Neutrophil (primary cell): ENCODE results near the gene FAP.

ENCODE experiments used
- H3K27ac ChIP-seq: fragments of 200-600 bp; sonication (generic); 2 replicates; pipeline ENCODE4 v1.5.1; 2016; ENCODE audit warnings: mild to moderate bottlenecking, moderate library complexity
- H3K27me3 ChIP-seq: fragments of 200-600 bp; sonication (generic); 2 replicates; pipeline ENCODE4 v1.6.0; 2016; ENCODE audit warnings: mild to moderate bottlenecking
- H3K36me3 ChIP-seq: fragments of 200-600 bp; sonication (generic); 2 replicates; pipeline ENCODE4 v1.5.1; 2017
- H3K4me1 ChIP-seq, 2 experiments: fragments of 200-600 bp in 1 of 2; sonication (generic) in 1 of 2; 1 replicate in 1 of 2; 2 replicates in 1 of 2; pipeline versions ENCODE4 v1.5.1 to v1.6.1; 2013 to 2016; ENCODE audit warnings: low read depth in 1 of 2, low read length in 1 of 2, mild to moderate bottlenecking in 1 of 2, moderate library complexity in 1 of 2; ENCODE audit not compliant: control insufficient read depth in 1 of 2, insufficient read depth in 1 of 2
- H3K4me3 ChIP-seq, 2 experiments: fragments of 200-600 bp in 1 of 2; sonication (generic) in 1 of 2; 1 replicate in 1 of 2; 2 replicates in 1 of 2; pipeline ENCODE4 v1.5.1; 2013 to 2016; ENCODE audit warnings: low read depth in 1 of 2, low read length in 1 of 2, mild to moderate bottlenecking in 1 of 2, moderate library complexity in 1 of 2
- H3K9me3 ChIP-seq: fragments of 200-600 bp; sonication (generic); 2 replicates; pipeline ENCODE4 v1.5.1; 2016
- TF ChIP-seq, protein P1 (sequence below): fragments of 200-600 bp; sonication (generic); IDR thresholded peaks from 2 replicates; pipeline ENCODE4 v1.5.1; 2016; ENCODE audit warnings: antibody characterized with exemption

The FAP gene

DNA sequence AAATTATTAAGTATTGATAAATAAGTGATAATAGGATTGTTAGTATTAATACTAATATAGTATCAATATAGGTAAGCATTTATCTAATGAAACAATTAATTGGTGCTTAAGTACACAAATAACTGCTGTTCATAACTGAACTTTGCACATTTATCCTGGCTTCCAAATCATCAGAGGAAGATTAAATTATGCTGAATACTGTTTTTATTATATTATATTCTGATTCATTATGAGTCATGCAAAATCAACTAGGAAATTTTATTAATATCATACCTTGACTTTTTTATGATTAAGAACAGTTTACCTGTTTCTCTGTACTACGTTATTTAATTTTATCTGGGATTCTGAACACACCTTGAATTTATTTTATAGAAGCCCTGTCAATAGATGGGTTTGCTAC lies 42.6 kb downstream of the FAP start:
- Histone ChIP-seq H3K36me3 (no peaks in the 10 kb centered on the region), H3K9me3 (no peaks in the 10 kb centered on the region), H3K27me3 (no peaks in the 10 kb centered on the region)

DNA sequence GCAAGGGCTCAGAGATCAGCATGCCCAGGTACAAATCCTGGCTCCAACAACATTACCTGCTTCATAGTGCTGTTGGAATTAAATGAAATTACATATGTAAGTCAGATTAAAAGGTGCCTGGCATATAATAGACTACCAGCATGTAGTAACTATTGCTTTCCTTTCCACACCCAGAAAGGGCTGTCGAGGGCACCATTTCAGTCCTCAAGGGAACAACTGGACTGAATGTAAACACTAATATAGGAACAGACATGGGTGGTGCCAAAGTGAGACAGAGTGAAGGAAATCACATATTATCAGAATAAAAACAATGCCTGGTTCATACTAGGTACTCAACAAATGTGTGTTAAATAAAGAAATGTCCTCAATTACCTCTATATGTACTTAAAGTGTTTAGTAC lies 43.3 kb downstream of the FAP start:
- H3K9me3 ChIP-seq = no peaks in the 10 kb centered on the region
- H3K4me1 ChIP-seq = no peaks in the 10 kb centered on the region
- no peaks in the 10 kb centered on the region for H3K27me3 ChIP-seq
- no peak overlapping the region for H3K27ac ChIP-seq
- H3K36me3 ChIP-seq = no peaks in the 10 kb centered on the region
- TF ChIP-seq, protein P1, sequence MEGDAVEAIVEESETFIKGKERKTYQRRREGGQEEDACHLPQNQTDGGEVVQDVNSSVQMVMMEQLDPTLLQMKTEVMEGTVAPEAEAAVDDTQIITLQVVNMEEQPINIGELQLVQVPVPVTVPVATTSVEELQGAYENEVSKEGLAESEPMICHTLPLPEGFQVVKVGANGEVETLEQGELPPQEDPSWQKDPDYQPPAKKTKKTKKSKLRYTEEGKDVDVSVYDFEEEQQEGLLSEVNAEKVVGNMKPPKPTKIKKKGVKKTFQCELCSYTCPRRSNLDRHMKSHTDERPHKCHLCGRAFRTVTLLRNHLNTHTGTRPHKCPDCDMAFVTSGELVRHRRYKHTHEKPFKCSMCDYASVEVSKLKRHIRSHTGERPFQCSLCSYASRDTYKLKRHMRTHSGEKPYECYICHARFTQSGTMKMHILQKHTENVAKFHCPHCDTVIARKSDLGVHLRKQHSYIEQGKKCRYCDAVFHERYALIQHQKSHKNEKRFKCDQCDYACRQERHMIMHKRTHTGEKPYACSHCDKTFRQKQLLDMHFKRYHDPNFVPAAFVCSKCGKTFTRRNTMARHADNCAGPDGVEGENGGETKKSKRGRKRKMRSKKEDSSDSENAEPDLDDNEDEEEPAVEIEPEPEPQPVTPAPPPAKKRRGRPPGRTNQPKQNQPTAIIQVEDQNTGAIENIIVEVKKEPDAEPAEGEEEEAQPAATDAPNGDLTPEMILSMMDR = no peak
- H3K4me3 ChIP-seq = no peak overlapping the region

More for the DNA sequence above, 42.6 kb downstream of the FAP start:
- Histone ChIP-seq H3K4me3 (no peak overlapping the region), H3K4me1 (no peaks in the 10 kb centered on the region), H3K27ac (no peak overlapping the region)
- TF ChIP-seq, protein P1 = no peak

DNA sequence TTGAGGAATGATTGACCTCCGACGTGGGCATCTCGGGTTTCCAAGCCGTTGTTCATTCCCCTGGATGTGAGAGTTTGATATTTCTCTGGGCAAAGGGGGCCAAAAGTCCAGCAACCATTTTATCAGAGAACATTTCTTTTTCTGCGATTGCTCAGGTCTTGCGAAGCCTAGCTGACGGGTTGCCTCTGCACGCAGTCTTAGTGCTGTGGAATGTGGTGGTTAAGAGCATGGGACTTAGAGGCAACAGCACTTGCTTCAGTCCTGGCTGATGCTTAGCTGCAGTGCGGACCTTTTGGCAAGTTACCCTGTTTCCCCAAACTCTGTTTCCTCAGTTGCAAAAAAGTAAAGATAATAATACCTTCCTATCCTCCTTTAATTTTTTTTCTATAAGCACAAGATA lies 45.0 kb downstream of the FAP start:
- TF ChIP-seq, protein P1 = no peak
- H3K27ac ChIP-seq = no peak overlapping the region
- no peaks in the 10 kb centered on the region for H3K36me3 ChIP-seq
- no peak overlapping the region for H3K4me3 ChIP-seq
- H3K9me3 ChIP-seq = no peaks in the 10 kb centered on the region
- no peaks in the 10 kb centered on the region for H3K27me3 ChIP-seq
- no peaks in the 10 kb centered on the region for H3K4me1 ChIP-seq

DNA sequence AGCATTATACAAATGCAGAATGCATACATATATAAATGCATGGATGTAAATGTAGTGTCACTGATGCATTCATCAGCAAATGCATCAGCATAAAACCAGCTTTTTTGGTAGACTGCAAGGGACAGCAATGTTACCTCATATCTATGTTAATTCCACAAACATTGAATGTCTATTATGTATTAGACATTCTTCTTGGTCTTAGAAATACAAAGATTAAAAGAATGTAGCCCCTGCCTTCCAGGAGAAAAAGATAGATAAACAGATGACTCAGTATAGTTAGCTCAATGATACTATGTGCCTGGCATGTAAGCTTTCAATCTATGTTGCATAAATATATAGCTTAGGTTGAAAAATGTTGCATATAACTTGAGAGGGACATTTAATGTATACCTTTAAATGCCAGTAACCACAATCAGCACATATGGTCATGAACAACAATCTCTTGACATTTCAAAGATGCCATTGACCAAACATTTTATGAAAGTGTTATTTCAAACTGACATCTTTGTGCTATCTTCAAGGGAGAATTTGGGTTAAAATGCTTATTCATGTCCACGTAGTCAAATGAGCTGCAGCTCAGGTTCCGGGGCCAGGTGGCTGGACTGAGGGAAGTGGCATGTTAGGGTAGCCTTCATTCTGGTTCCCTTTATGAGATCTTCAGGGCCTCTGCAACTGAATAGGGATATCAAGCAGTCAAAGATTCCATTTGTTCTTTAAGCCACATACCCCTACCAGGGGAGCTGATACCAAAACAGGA lies 46.0 kb downstream of the FAP start:
- TF ChIP-seq, protein P1 = no peak
- Histone ChIP-seq H3K36me3 (no peaks in the 10 kb centered on the region), H3K27ac (no peak overlapping the region)

DNA sequence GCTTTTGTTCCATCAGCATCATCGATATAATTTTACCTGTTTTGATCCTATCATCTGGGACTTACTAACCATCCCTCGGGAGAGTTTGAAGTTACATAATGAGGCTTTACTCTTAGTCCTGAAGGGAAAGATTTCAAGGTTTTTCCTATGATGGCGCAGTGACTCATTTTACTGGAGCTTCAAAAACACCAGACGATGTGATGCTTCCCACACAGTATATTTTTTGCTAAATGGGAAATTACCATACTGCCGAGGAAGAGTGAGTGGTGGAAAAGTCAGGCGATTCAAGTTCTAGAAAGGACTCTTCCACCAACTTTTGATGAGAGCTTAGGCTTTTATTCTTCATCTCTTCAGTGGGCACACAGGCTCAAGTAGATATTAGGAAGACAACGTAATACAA lies 46.6 kb downstream of the FAP start:
- Histone ChIP-seq H3K9me3 (no peaks in the 10 kb centered on the region), H3K4me3 (no peak overlapping the region), H3K27ac (no peak overlapping the region), H3K4me1 (no peaks in the 10 kb centered on the region), H3K36me3 (no peaks in the 10 kb centered on the region), H3K27me3 (no peaks in the 10 kb centered on the region)
- TF ChIP-seq, protein P1 = no peak

More for the DNA sequence above, 46.0 kb downstream of the FAP start:
- H3K9me3 ChIP-seq = no peaks in the 10 kb centered on the region
- no peaks in the 10 kb centered on the region for H3K4me1 ChIP-seq
- H3K4me3 ChIP-seq = no peak overlapping the region
- H3K27me3 ChIP-seq = no peaks in the 10 kb centered on the region
